Pancreas (tissue), 10 donors: ENCODE results near the gene SPN. TPM values are rescaled to one million over a fixed set of nuclear protein-coding genes. Genes with fewer than 3 reads are reported as not detected.
"Not testable (repeated sequence)": the region's sequence is repeated elsewhere in the genome, so short reads cannot be mapped to it uniquely, and the experiment has no call there.

Source experiments
- ATAC-seq, 4 donors: fragments of 200-7000 bp; cut with Tn5 transposase; one replicate each; pipeline versions ENCODE4 v1.8.0 to v1.9.1; 2020; ENCODE audit warnings: mild to moderate bottlenecking in 4 of 4, moderate library complexity in 4 of 4
- DNase-seq, 6 donors: peaks; one replicate each; pipeline ENCODE4 v3.0.0-alpha.2; 2020
- FAIRE-seq: peaks from 2 replicates; lab custom pipeline; 2012; peaks lifted over from hg19 to GRCh38; lab: Jason Lieb, UNC
- H3K27ac ChIP-seq, 4 donors: fragments of 200-600 bp; sonication (generic); 1 replicate in 3 of 4; 2 replicates in 1 of 4; pipeline versions ENCODE4 v1.5.0 to v1.8.0; 2020
- H3K27me3 ChIP-seq, 4 donors: fragments of 200-600 bp; one replicate each; pipeline ENCODE4 v1.8.0; 2021
- H3K36me3 ChIP-seq, 3 donors: fragments of 200-600 bp; sonication (generic) in 1 of 3; one replicate each; pipeline versions ENCODE4 v1.5.0 to v1.8.0; 2020 to 2021
- H3K4me1 ChIP-seq, 3 donors: fragments of 200-600 bp; one replicate each; pipeline ENCODE4 v1.8.0; 2021
- H3K4me3 ChIP-seq, 4 donors: fragments of 200-600 bp; sonication (generic) in 2 of 4; one replicate each; pipeline versions ENCODE4 v1.5.0 to v1.8.0; 2020 to 2021
- H3K9me3 ChIP-seq, 4 donors: fragments of 200-600 bp; one replicate each; pipeline ENCODE4 v1.8.0; 2021
- WGBS, 2 donors: extraction: QIAGEN DNeasy Blood & Tissue Kit; methylation state at CpG; one replicate each; pipeline ENCODE4 v1.1.7; 2013; 5-methylcytosine and 5-hydroxymethylcytosine counted together
- intact Hi-C, 3 donors: fragments of 100-400 bp; cut with DNase I; formaldehyde crosslinking; loops; one replicate each; pipeline versions ENCODE4 v1.11.1 to v1.14.2; 2022
- polyA plus RNA-seq, 2 donors: library from polyadenylated mRNA; stranded (reverse); fragments of 200-250 nt; gene quantifications; one replicate each; pipeline ENCODE4 v1.2.3, GENCODE V29; 2013
- total RNA-seq, 6 donors: library from RNA; stranded (reverse); fragmentation: NEBNext Ultra II Directional in 4 of 6; extraction: Animal tissue kit (Norgen Biotek cat#: 25700) in 4 of 6; gene quantifications; one replicate each; pipeline versions ENCODE4 v1.2.1 to v1.2.4, GENCODE V29; 2021 to 2023
- TF ChIP-seq, protein P1 (sequence below), 4 donors: fragments of 200-600 bp; sonication (generic) in 3 of 4; IDR thresholded peaks; one replicate each; pipeline versions ENCODE4 v1.5.0 to v1.8.0; 2021; ENCODE audit warnings: antibody characterized with exemption in 4 of 4
- donor health status: healthy with polysubstance abuse.
- donor health status: DM: no; HTN: no; CAD: no; lungs with moderate emphysema.
- donor health status: DM: no; HTN: no; CAD: no.
- donor health status: control.
- donor health status: control.
- donor health status: Bipolar disorder and iron deficiency.
- donor health status: DM: yes; HTN: yes; CAD: no.
- donor health status: DM: no; HTN: no; CAD: no.
- donor health status: DM: no; HTN: no; CAD: no.
- donor health status: DM: yes; HTN: yes; CAD: no.

Gene SPN
- total and polyA plus RNA-seq, 8 donors, result 0.16 to 6.4 (median 0.68) TPM

DNA sequence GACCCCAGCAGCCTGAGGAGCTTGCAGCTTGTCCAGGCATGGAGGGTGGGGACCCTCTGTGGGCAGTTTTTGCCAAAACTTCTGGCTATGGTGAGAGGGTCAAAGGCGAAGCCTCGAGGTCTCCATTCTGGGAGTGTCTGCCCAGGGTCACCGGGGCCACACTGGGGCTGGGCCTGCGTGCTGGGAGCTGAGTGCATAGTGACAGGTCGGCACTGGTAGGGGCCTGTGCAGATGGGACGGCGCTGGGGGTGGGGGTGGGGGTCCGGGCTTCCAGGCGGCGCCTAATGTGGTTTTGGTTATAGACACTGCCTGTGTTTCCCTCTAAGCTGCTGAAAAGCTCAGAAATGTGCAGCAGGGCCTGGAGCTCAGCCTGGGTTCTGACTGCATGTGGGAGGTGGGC lies 34.3 kb upstream of the SPN start:
- intact Hi-C loops, FAIRE-seq, DNase-seq, H3K27ac ChIP-seq, ATAC-seq, H3K4me1 ChIP-seq, H3K27me3 ChIP-seq, H3K4me3 ChIP-seq, H3K9me3 ChIP-seq, H3K36me3 ChIP-seq: not testable (repeated sequence)
- 71 to 92% methylated on average over 6 to 8 of the region's 10 CpGs for WGBS, 2 donors

DNA sequence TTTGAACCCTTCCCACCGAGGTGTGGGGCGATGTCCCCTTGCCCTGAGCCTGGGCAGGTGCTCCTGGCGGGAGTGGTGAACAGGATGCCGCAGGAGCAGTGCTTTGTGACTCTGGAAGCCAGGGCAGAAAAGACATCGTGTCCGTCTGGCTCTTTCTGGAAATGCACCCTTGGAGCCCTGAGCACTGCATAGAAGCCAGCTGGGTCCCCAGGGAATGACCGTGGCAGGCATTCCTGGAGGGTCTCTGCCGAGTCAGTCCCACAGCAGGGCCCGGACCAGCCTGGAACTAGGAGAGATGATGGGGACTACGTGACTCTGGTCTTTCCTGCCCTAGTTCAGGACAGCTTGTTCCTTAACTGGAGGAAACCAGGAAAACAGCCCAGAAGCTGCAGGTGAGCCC lies 33.7 kb upstream of the SPN start:
- WGBS, 2 donors, result 66 to 73% methylated on average over 10 of the region's 10 CpGs
- FAIRE-seq, result not testable (repeated sequence)

DNA sequence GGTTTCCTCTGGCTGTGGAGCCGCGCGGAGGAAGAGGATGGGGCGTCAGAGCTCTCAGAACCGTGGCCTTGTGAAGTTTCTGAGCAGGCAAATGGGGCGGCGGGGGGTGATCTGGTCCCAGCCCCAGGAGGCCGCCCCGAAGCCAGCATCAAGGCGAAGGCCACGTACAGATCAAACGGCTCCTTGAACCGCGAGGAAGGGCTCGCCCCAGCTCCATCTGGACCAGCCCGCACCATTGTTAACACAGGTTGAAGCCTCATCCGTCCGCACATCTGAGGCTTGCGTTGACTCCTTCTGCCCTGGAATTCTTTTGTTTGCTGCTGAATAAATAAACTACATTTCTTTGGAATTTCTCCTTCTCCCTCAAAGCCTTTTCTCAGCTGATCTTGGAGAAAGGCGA lies 31.4 kb upstream of the SPN start:
- H3K36me3 ChIP-seq, H3K27me3 ChIP-seq, H3K4me1 ChIP-seq, ATAC-seq, H3K4me3 ChIP-seq, H3K27ac ChIP-seq, DNase-seq, intact Hi-C loops, FAIRE-seq, H3K9me3 ChIP-seq: not testable (repeated sequence)
- 39 to 40% methylated on average over 10 to 20 of the region's 20 CpGs for WGBS, 2 donors

More for the DNA sequence above, 33.7 kb upstream of the SPN start:
- intact Hi-C loops, H3K4me3 ChIP-seq, H3K27me3 ChIP-seq, H3K4me1 ChIP-seq, H3K27ac ChIP-seq, DNase-seq, ATAC-seq, H3K9me3 ChIP-seq, H3K36me3 ChIP-seq: not testable (repeated sequence)

DNA sequence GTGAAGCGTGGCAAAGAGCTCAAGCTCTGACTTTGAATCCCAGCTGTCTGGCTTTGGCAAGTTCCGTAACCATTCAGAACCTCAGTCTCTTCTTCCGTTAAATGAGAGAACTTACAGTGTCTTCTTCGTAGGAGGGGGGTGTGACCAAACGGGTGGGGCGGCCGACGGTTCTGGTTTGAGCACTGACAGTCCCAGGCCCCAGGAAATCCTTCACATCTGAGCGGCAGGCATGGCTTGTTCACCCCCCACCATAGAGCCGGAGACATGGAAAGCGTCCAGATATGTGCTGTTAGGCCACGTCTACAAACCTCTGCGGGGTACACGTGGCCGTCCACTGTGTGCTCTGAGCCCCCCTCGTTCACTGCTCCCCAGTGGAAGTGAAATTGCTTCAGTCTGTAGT lies 27.1 kb upstream of the SPN start:
- H3K36me3 ChIP-seq, H3K9me3 ChIP-seq, H3K4me1 ChIP-seq, ATAC-seq, H3K27ac ChIP-seq, H3K4me3 ChIP-seq, H3K27me3 ChIP-seq, DNase-seq, intact Hi-C loops, FAIRE-seq: not testable (repeated sequence)
- 77 to 83% methylated on average over 15 of the region's 16 CpGs for WGBS, 2 donors

DNA sequence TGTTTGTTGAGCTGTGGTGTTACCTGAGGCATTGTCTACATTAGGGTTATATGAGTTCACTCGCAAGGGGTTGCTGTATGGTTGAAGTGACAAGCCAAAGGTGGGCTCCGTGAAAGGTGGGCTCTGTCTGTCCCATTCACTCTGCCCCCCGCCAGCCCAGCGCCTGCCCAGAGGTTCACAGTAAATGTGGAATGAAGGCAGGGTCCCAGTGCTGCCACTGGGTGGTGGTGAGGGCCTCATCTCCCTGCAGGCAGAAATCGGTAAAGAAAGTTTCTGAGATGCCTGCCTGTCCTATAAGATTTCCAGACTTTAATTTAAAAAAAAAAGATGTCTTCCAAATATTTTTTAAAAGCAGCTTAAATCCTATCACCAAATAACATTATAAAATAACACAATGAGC lies 26.7 kb upstream of the SPN start:
- H3K4me3 ChIP-seq, H3K4me1 ChIP-seq, DNase-seq, H3K9me3 ChIP-seq, H3K27ac ChIP-seq, H3K36me3 ChIP-seq, ATAC-seq, H3K27me3 ChIP-seq, FAIRE-seq, intact Hi-C loops: not testable (repeated sequence)
- WGBS, 2 donors, result 23 to 40% methylated on average over 1 of the region's 5 CpGs

DNA sequence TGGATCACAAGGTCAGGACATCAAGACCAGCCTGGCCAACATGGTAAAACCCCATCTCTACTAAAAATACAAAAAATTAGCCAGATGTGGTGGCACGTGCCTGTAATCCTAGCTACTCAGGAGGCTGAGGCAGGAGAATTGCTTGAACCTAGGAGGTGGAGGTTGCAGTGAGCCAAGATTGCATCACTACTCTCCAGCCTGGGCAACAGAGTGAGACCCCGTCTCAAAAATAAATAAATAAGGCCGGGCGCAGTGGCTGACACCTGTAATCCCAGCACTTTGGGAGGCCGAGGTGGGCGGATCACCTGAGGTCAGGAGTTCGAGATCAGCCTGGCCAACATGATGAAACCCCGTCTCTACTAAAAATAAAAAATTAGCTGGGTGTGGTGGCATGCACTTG lies 24.3 kb upstream of the SPN start:
- intact Hi-C loops, H3K9me3 ChIP-seq, FAIRE-seq, DNase-seq, H3K36me3 ChIP-seq, H3K27me3 ChIP-seq, H3K27ac ChIP-seq, H3K4me1 ChIP-seq, ATAC-seq, H3K4me3 ChIP-seq: not testable (repeated sequence)
- WGBS, 2 donors, result 93 to 95% methylated on average over 8 of the region's 8 CpGs

DNA sequence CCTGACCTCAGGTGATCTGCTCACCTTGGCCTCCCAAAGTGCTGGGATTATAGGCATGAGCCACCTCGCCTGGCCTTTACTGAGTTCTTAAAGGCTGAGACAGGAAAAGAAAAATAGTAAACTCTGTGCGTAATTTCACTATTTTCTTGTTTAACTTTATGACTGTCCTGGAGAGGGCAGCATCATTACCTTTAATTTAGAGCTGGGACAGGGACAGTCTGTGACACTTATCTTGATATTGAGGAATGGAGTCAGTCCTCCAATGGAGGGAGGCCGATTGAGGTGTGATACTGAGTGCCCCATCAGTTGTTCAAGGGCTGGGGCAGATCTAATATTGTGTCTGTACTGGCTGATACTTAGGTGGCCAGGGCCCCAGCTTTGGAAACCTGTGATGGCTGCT lies 21.5 kb upstream of the SPN start:
- ATAC-seq (no peak), FAIRE-seq (no peak)
- 42 to 43% methylated on average over 3 of the region's 3 CpGs for WGBS, 2 donors

DNA sequence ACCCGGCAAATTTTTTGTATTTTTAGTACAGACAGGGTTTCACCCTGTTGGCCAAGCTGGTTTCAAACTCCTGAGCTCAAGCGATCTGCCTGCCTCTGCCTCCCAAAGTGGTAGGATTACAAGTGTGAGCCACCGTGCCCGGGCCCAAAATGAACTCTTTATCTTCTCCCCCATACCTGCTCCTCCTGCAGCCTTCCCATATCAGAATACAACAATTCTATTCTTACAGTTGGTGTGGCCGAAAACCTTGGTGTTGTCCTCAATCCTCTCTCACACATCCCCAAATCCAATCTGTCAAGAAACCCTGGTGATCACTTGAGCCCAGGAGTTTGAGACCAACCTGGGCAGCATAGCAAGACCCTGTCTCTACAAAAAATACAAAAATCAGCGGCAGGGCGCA lies 19.5 kb upstream of the SPN start:
- intact Hi-C loops, result no loop called here
- no peak overlapping the region for H3K4me3 ChIP-seq
- no peaks in the 10 kb centered on the region for H3K36me3 ChIP-seq
- FAIRE-seq (no peak), ATAC-seq (no peak), DNase-seq (no peak)
- H3K4me1 ChIP-seq, result no peaks in the 10 kb centered on the region
- H3K27me3 ChIP-seq, result no peaks in the 10 kb centered on the region
- no peaks in the 10 kb centered on the region for H3K9me3 ChIP-seq
- H3K27ac ChIP-seq, result no peak overlapping the region
- whole genome bisulfite sequencing, 2 donors, result 84 to 90% methylated on average over 7 of the region's 7 CpGs
- TF ChIP-seq, protein P1, sequence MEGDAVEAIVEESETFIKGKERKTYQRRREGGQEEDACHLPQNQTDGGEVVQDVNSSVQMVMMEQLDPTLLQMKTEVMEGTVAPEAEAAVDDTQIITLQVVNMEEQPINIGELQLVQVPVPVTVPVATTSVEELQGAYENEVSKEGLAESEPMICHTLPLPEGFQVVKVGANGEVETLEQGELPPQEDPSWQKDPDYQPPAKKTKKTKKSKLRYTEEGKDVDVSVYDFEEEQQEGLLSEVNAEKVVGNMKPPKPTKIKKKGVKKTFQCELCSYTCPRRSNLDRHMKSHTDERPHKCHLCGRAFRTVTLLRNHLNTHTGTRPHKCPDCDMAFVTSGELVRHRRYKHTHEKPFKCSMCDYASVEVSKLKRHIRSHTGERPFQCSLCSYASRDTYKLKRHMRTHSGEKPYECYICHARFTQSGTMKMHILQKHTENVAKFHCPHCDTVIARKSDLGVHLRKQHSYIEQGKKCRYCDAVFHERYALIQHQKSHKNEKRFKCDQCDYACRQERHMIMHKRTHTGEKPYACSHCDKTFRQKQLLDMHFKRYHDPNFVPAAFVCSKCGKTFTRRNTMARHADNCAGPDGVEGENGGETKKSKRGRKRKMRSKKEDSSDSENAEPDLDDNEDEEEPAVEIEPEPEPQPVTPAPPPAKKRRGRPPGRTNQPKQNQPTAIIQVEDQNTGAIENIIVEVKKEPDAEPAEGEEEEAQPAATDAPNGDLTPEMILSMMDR (IDR thresholded peaks at IDR 0.05), result no peak

More for the DNA sequence above, 21.5 kb upstream of the SPN start:
- TF ChIP-seq, protein P1 (IDR thresholded peaks at IDR 0.05), result no peak
- Histone ChIP-seq H3K9me3 (no peaks in the 10 kb centered on the region), H3K27ac (no peak overlapping the region), H3K27me3 (no peaks in the 10 kb centered on the region), H3K4me1 (no peaks in the 10 kb centered on the region), H3K4me3 (no peak overlapping the region), H3K36me3 (no peaks in the 10 kb centered on the region)
- intact Hi-C loops, result no loop called here
- DNase-seq, result no peak
